Lower leg skin (tissue), 3 donors: ENCODE results near the gene C6orf136.

ENCODE experiments used
- POLR2A ChIP-seq, 2 donors: fragments of 450-650 bp; IDR thresholded peaks; one replicate each; pipeline ENCODE4 v1.6.1; 2016 to 2017; ENCODE audit warnings: antibody characterized with exemption in 2 of 2, mild to moderate bottlenecking in 1 of 2, moderate library complexity in 1 of 2
- TF ChIP-seq, protein P1 (sequence below), 3 donors: fragments of 450-650 bp; IDR thresholded peaks; one replicate each; pipeline ENCODE4 v1.5.1; 2016; ENCODE audit warnings: antibody characterized with exemption in 3 of 3, mild to moderate bottlenecking in 3 of 3, moderate library complexity in 2 of 3

GRCh38 chr6:30598912-30599624 lies 47.9 kb upstream of the C6orf136 start:
- TF ChIP-seq, protein P1, sequence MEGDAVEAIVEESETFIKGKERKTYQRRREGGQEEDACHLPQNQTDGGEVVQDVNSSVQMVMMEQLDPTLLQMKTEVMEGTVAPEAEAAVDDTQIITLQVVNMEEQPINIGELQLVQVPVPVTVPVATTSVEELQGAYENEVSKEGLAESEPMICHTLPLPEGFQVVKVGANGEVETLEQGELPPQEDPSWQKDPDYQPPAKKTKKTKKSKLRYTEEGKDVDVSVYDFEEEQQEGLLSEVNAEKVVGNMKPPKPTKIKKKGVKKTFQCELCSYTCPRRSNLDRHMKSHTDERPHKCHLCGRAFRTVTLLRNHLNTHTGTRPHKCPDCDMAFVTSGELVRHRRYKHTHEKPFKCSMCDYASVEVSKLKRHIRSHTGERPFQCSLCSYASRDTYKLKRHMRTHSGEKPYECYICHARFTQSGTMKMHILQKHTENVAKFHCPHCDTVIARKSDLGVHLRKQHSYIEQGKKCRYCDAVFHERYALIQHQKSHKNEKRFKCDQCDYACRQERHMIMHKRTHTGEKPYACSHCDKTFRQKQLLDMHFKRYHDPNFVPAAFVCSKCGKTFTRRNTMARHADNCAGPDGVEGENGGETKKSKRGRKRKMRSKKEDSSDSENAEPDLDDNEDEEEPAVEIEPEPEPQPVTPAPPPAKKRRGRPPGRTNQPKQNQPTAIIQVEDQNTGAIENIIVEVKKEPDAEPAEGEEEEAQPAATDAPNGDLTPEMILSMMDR (IDR thresholded peaks at IDR 0.05), result no peak
- no peak for TF ChIP-seq POLR2A (IDR thresholded peaks at IDR 0.05)
